IMR-90 (cell line): ENCODE data around the gene PLD5. TPM values are rescaled to one million over a fixed set of nuclear protein-coding genes. Genes with fewer than 3 reads are reported as not detected.

Experiments
- ATAC-seq: fragments of 200-7000 bp; cut with Tn5 transposase; 2 replicates; pipeline ENCODE4 v1.9.1; 2020; ENCODE audit warnings: low read depth, mild to moderate bottlenecking, moderate library complexity
- BruUV-seq: library from RNA; stranded (reverse); fragments of 400-500 nt; replicated peaks from 2 replicates; lab custom pipeline; 2021; lab: Mats Ljungman, UMichigan
- CTCF ChIA-PET: fragments of 300-600 bp; formaldehyde crosslinking; extraction: SDS; loops from one replicate; lab custom pipeline; 2021; ENCODE audit warnings: antibody characterized with exemption; lab: Yijun Ruan, JAX
- POLR2A ChIA-PET: fragments of 300-600 bp; sonication (Branson Sonifier 250); formaldehyde crosslinking; loops from one replicate; lab custom pipeline; 2022; ENCODE audit warnings: antibody characterized with exemption; ENCODE audit not compliant: unreplicated experiment; lab: Charles Lee
- DNase-seq: peaks from one replicate; pipeline ENCODE4 v3.0.0; 2013
- H2AFZ ChIP-seq: replicated peaks from 2 replicates; pipeline ENCODE3; 2013; ENCODE audit warnings: low read length, mild to moderate bottlenecking; ENCODE audit not compliant: poor library complexity
- H2AK5ac ChIP-seq: 2 replicates; pipeline ENCODE4 v1.6.1; 2013; ENCODE audit warnings: low read depth, low read length, inconsistent platforms
- H2AK9ac ChIP-seq: replicated peaks from 2 replicates; pipeline ENCODE3; 2013; ENCODE audit warnings: mild to moderate bottlenecking, low read depth, low read length, moderate library complexity; ENCODE audit not compliant: poor library complexity
- H2BK120ac ChIP-seq: 2 replicates; pipeline ENCODE4 v1.6.1; 2013; ENCODE audit warnings: low read depth, low read length, inconsistent platforms
- H2BK15ac ChIP-seq: 3 replicates; pipeline ENCODE4 v1.6.1; 2013; ENCODE audit warnings: low read depth, low read length, inconsistent platforms
- H2BK20ac ChIP-seq: 2 replicates; pipeline ENCODE4 v1.6.1; 2013; ENCODE audit warnings: low read depth, mild to moderate bottlenecking, inconsistent platforms, low read length, moderate library complexity
- H2BK5ac ChIP-seq: 2 replicates; pipeline ENCODE4 v1.6.1; 2013; ENCODE audit warnings: mild to moderate bottlenecking, low read depth, low read length, inconsistent platforms; ENCODE audit not compliant: poor library complexity, severe bottlenecking
- H3K14ac ChIP-seq: replicated peaks from 2 replicates; pipeline ENCODE4 v1.6.1; 2013; ENCODE audit warnings: low read depth, low read length, inconsistent platforms
- H3K18ac ChIP-seq: 2 replicates; pipeline ENCODE4 v1.6.1; 2013; ENCODE audit warnings: low read depth, low read length, control low read depth
- H3K23ac ChIP-seq: 2 replicates; pipeline ENCODE4 v1.6.1; 2013; ENCODE audit warnings: low read depth, low read length, inconsistent platforms
- H3K27ac ChIP-seq: 2 replicates; pipeline ENCODE4 v1.5.1; 2013; ENCODE audit warnings: mild to moderate bottlenecking, control low read depth, low read length; ENCODE audit not compliant: insufficient read depth
- H3K27me3 ChIP-seq: 2 replicates; pipeline ENCODE4 v1.6.1; 2013; ENCODE audit warnings: low read length; ENCODE audit not compliant: control insufficient read depth, insufficient read depth
- H3K36me3 ChIP-seq: 2 replicates; pipeline ENCODE4 v1.6.1; 2013; ENCODE audit warnings: low read length, mixed read lengths; ENCODE audit not compliant: control insufficient read depth, insufficient read depth
- H3K4ac ChIP-seq: 2 replicates; pipeline ENCODE4 v1.6.1; 2013; ENCODE audit warnings: low read depth, low read length, inconsistent platforms
- H3K4me1 ChIP-seq: 2 replicates; pipeline ENCODE4 v1.6.1; 2013; ENCODE audit warnings: low read length, mixed read lengths; ENCODE audit not compliant: control insufficient read depth, insufficient read depth
- H3K4me2 ChIP-seq: 2 replicates; pipeline ENCODE4 v1.6.1; 2013; ENCODE audit warnings: low read depth, mild to moderate bottlenecking, control low read depth, low read length, moderate library complexity
- H3K4me3 ChIP-seq: 2 replicates; pipeline ENCODE4 v1.5.1; 2013; ENCODE audit warnings: low read depth, mild to moderate bottlenecking, control low read depth, low read length, moderate library complexity; ENCODE audit not compliant: insufficient read depth
- H3K56ac ChIP-seq: 2 replicates; pipeline ENCODE4 v1.6.1; 2013; ENCODE audit warnings: low read length, inconsistent platforms; ENCODE audit not compliant: insufficient read depth; ENCODE audit errors: extremely low read depth
- H3K79me1 ChIP-seq, 2 experiments: 2 replicates each; pipeline ENCODE4 v1.6.1; 2013; ENCODE audit warnings: low read length in 2 of 2, inconsistent platforms in 1 of 2, low read depth in 1 of 2
- H3K9ac ChIP-seq: 2 replicates; pipeline ENCODE4 v1.6.1; 2013; ENCODE audit warnings: low read depth, low read length, control low read depth
- H3K9me1 ChIP-seq: 2 replicates; pipeline ENCODE4 v1.6.1; 2013; ENCODE audit warnings: low read length, inconsistent platforms; ENCODE audit not compliant: insufficient read depth
- H3K9me3 ChIP-seq: 2 replicates; pipeline ENCODE4 v1.6.1; 2013; ENCODE audit warnings: low read length; ENCODE audit not compliant: control insufficient read depth, insufficient read depth
- H4K20me1 ChIP-seq: 2 replicates; pipeline ENCODE4 v1.6.1; 2013; ENCODE audit warnings: low read length, inconsistent platforms; ENCODE audit not compliant: insufficient read depth
- H4K5ac ChIP-seq: 2 replicates; pipeline ENCODE4 v1.6.1; 2013; ENCODE audit warnings: mild to moderate bottlenecking, low read depth, low read length, control low read depth
- H4K8ac ChIP-seq, 2 experiments: 2 replicates each; pipeline ENCODE4 v1.6.1; 2013; ENCODE audit warnings: low read depth in 2 of 2, low read length in 2 of 2, control low read depth in 1 of 2, inconsistent platforms in 1 of 2
- H4K91ac ChIP-seq: 2 replicates; pipeline ENCODE4 v1.6.1; 2013; ENCODE audit warnings: low read depth, low read length, inconsistent platforms; ENCODE audit not compliant: insufficient read depth
- BHLHE40 ChIP-seq: fragments of 150-350 bp; IDR thresholded peaks from 2 replicates; pipeline ENCODE4 v1.6.1; 2016; ENCODE audit warnings: mild to moderate bottlenecking, low read depth, low read length
- CEBPB ChIP-seq: IDR thresholded peaks from 2 replicates; pipeline ENCODE4 v1.6.1; 2012; ENCODE audit warnings: low read depth, low read length, improper control_type of control experiment
- CHD1 ChIP-seq: IDR thresholded peaks from 2 replicates; pipeline ENCODE4 v1.6.1; 2012; ENCODE audit warnings: low read depth, low read length, improper control_type of control experiment
- CTCF ChIP-seq: conservative IDR thresholded peaks from 2 replicates; pipeline ENCODE4 v1.5.1; 2012; ENCODE audit warnings: mild to moderate bottlenecking, low read depth, low read length, improper control_type of control experiment
- ELK1 ChIP-seq: fragments of 150-350 bp; IDR thresholded peaks from 2 replicates; pipeline ENCODE4 v1.6.1; 2016; ENCODE audit warnings: low read depth, mild to moderate bottlenecking, low read length, moderate library complexity, borderline replicate concordance
- FOS ChIP-seq: fragments of 150-350 bp; IDR thresholded peaks from 2 replicates; pipeline ENCODE4 v1.6.1; 2016; ENCODE audit warnings: low read depth, low read length
- MAFK ChIP-seq: IDR thresholded peaks from 2 replicates; pipeline ENCODE4 v1.6.1; 2012; ENCODE audit warnings: low read depth, low read length, improper control_type of control experiment
- MAZ ChIP-seq: IDR thresholded peaks from 2 replicates; pipeline ENCODE4 v1.6.1; 2012; ENCODE audit warnings: low read depth, mild to moderate bottlenecking, low read length, improper control_type of control experiment, moderate library complexity, borderline replicate concordance
- MXI1 ChIP-seq: IDR thresholded peaks from 2 replicates; pipeline ENCODE4 v1.6.1; 2012; ENCODE audit warnings: low read depth, mild to moderate bottlenecking, low read length, moderate library complexity, borderline replicate concordance
- NFE2L2 ChIP-seq: fragments of 150-350 bp; IDR thresholded peaks from 2 replicates; pipeline ENCODE4 v1.6.1; 2016; ENCODE audit warnings: low read depth, mild to moderate bottlenecking, low read length
- POLR2A ChIP-seq: IDR thresholded peaks from 2 replicates; pipeline ENCODE4 v1.6.1; 2012; ENCODE audit warnings: mild to moderate bottlenecking, low read depth, low read length
- RAD21 ChIP-seq: IDR thresholded peaks from 2 replicates; pipeline ENCODE4 v1.6.1; 2012; ENCODE audit warnings: low read length, improper control_type of control experiment
- RCOR1 ChIP-seq: IDR thresholded peaks from 2 replicates; pipeline ENCODE4 v1.6.1; 2012; ENCODE audit warnings: mild to moderate bottlenecking, low read length, improper control_type of control experiment; ENCODE audit not compliant: insufficient replicate concordance
- RFX5 ChIP-seq: IDR thresholded peaks from 2 replicates; pipeline ENCODE4 v1.8.0; 2012; ENCODE audit warnings: low read depth, mild to moderate bottlenecking, low read length, moderate library complexity
- SMC3 ChIP-seq: fragments of 150-350 bp; IDR thresholded peaks from 2 replicates; pipeline ENCODE4 v1.6.1; 2016; ENCODE audit warnings: low read depth, mild to moderate bottlenecking, antibody characterized with exemption, low read length, moderate library complexity
- USF2 ChIP-seq: fragments of 150-350 bp; IDR thresholded peaks from 2 replicates; pipeline ENCODE4 v1.6.1; 2017; ENCODE audit warnings: mild to moderate bottlenecking, antibody characterized with exemption, low read length, low read depth
- WGBS, 2 experiments: methylation state at CpG; one replicate each; pipeline versions ENCODE4 v1.1.5 to v1.1.7; 2013; ENCODE audit warnings: missing lambda C conversion rate in 2 of 2; ENCODE audit not compliant: insufficient read length in 1 of 2; ENCODE audit errors: extremely low coverage in 2 of 2; 5-methylcytosine and 5-hydroxymethylcytosine counted together
- dilution Hi-C: fragments of 300-500 bp; cut with HindIII; formaldehyde crosslinking; loops from one replicate; pipeline ENCODE4 v1.14.3; 2018; ENCODE audit warnings: low sequenced_read_pairs; ENCODE audit not compliant: unreplicated experiment
- in situ Hi-C: fragments of 300-500 bp; cut with MboI; formaldehyde crosslinking; loops from 3 replicates; pipeline ENCODE4 v1.14.3; 2019; ENCODE audit warnings: low sequenced_read_pairs, inconsistent platforms, mixed read lengths
- intact Hi-C: fragments of 100-400 bp; cut with micrococcal nuclease; formaldehyde crosslinking; loops from 2 replicates; pipeline ENCODE4 v1.10.0; 2022
- polyA plus RNA-seq, 3 experiments: library from polyadenylated mRNA; depleted of rRNA; stranded (reverse); fragments of >200 nt; gene quantifications; 2 replicates each; pipeline ENCODE4 v1.2.3, GENCODE V29; 2012; ENCODE audit warnings: low replicate concordance in 1 of 3
- total RNA-seq: library from RNA; depleted of rRNA; stranded (reverse); fragments of >200 nt; gene quantifications from 2 replicates; pipeline ENCODE4 v1.2.3, GENCODE V29; 2012

The PLD5 gene
- total and polyA plus RNA-seq, 2 of the 4 experiments (the other 2 are of a cell fraction) = not detected

GRCh38 chr1:242431786-242432185 lies 92.7 kb downstream of the PLD5 start:
- Histone ChIP-seq H2AFZ (no peak overlapping the region), H3K14ac (no peak overlapping the region), H2BK20ac (no peak overlapping the region), H4K8ac (no peak overlapping the region), H3K9ac (no peak overlapping the region), H2BK15ac (no peak overlapping the region), H2BK120ac (no peak overlapping the region), H3K4ac (no peak overlapping the region), H3K56ac (no peak overlapping the region), H4K91ac (no peak overlapping the region), H4K5ac (no peak overlapping the region), H2AK5ac (no peak overlapping the region), H3K4me1 (no peaks in the 10 kb centered on the region), H2AK9ac (no peak overlapping the region), H3K4me2 (no peak overlapping the region), H3K27me3 (no peaks in the 10 kb centered on the region), H2BK5ac (no peak overlapping the region), H3K4me3 (no peak overlapping the region), H3K9me1 (no peaks in the 10 kb centered on the region), H4K20me1 (no peaks in the 10 kb centered on the region), H3K36me3 (no peaks in the 10 kb centered on the region), H3K9me3 (peaks cover 11% of the 10 kb centered on the region), H3K27ac (no peak overlapping the region), H3K23ac (no peak overlapping the region), H3K18ac (no peak overlapping the region), H3K79me1 (no peaks in the 10 kb centered on the region)
- ATAC-seq (no peak), DNase-seq (no peak)
- intact Hi-C loops = no loop called here
- in situ Hi-C loops = no loop called here
- BruUV-seq = no TSS peak
- TF ChIP-seq SMC3 (no peak), USF2 (no peak), ELK1 (no peak), MXI1 (no peak), NFE2L2 (no peak), RCOR1 (no peak), FOS (no peak), MAFK (no peak), RFX5 (no peak), CHD1 (no peak), BHLHE40 (no peak), CTCF (no peak), MAZ (no peak), CEBPB (no peak), RAD21 (no peak), POLR2A (no peak)
- WGBS, 2 experiments = no CpG with 5 or more reads among the region's 3 CpGs
- POLR2A ChIA-PET = no interaction called here
- CTCF ChIA-PET = no interaction called here
- dilution Hi-C loops = no loop called here
